Measurements from ENCODE around the gene SYNM. TPM values are rescaled to one million over a fixed set of nuclear protein-coding genes. Genes with fewer than 3 reads are reported as not detected.

Gene SYNM
- total and polyA plus RNA-seq, 5 experiments from 2014 or later, result 0.08 to 1.1 (median 0.82) TPM; not detected in 1

GRCh38 chr15:99087405-99087943 is 17.4 kb upstream of the SYNM start:
- Mint-ChIP-seq H3K27me3 (peaks cover 0 to 8% (median 0%) of the 10 kb centered on the region in 5 donors), H3K4me3 (no peak overlapping the region), H3K9me3 (peaks cover 0 to 5% (median 0%) of the 10 kb centered on the region in 9 donors), H3K4me1 (peaks cover 5 to 9% (median 6%) of the 10 kb centered on the region in 4 donors), H3K27ac (no peak overlapping the region), H3K36me3 (peaks cover 0 to 7% (median under 1%) of the 10 kb centered on the region in 3 donors)
- POLR2A ChIA-PET, result no interaction called here
- no peak for DNase-seq
- ATAC-seq, result no peak

- H3K9me3 Mint-ChIP-seq, result no peaks in the 10 kb centered on the region
- H3K4me1 Mint-ChIP-seq, result peaks cover 5 to 9% (median 6%) of the 10 kb centered on the region in 4 donors
- POLR2A ChIA-PET, result no interaction called here
- no peaks in the 10 kb centered on the region for H3K36me3 Mint-ChIP-seq
- H3K27ac Mint-ChIP-seq, result no peak overlapping the region
- H3K4me3 Mint-ChIP-seq, result no peak overlapping the region
- ATAC-seq (no peak), DNase-seq (peak in 1 of 10 donors; percentile 13)
- peaks cover 0 to 6% (median 0%) of the 10 kb centered on the region in 5 donors for H3K27me3 Mint-ChIP-seq
Measured at GRCh38 chr15:99090011-99090699, 14.7 kb upstream of the SYNM start.

- Mint-ChIP-seq H3K36me3 (no peaks in the 10 kb centered on the region), H3K4me3 (no peak overlapping the region), H3K27me3 (peaks cover 0 to 9% (median 0%) of the 10 kb centered on the region in 5 donors), H3K27ac (no peak overlapping the region), H3K9me3 (no peaks in the 10 kb centered on the region), H3K4me1 (peaks cover 5 to 9% (median 6%) of the 10 kb centered on the region in 4 donors)
- DNase-seq (no peak), ATAC-seq (no peak)
- POLR2A ChIA-PET, result no interaction called here
Measured at GRCh38 chr15:99090938-99091337, 13.9 kb upstream of the SYNM start.

GRCh38 chr15:99092554-99093172 is 12.2 kb upstream of the SYNM start:
- Mint-ChIP-seq H3K36me3 (no peaks in the 10 kb centered on the region), H3K27me3 (peaks cover 5 to 21% (median 8%) of the 10 kb centered on the region in 5 donors), H3K27ac (no peak overlapping the region), H3K4me3 (no peak overlapping the region), H3K9me3 (no peaks in the 10 kb centered on the region), H3K4me1 (peaks cover 5 to 9% (median 6%) of the 10 kb centered on the region in 4 donors)
- no peak for DNase-seq
- POLR2A ChIA-PET, result no interaction called here
- ATAC-seq, result no peak

- Mint-ChIP-seq H3K27me3 (peaks cover 10 to 43% (median 25%) of the 10 kb centered on the region in 5 donors), H3K4me1 (peaks cover under 1 to 4% (median 3%) of the 10 kb centered on the region in 4 donors), H3K36me3 (no peaks in the 10 kb centered on the region), H3K4me3 (no peak overlapping the region), H3K27ac (no peak overlapping the region), H3K9me3 (no peaks in the 10 kb centered on the region)
- POLR2A ChIA-PET, result no interaction called here
- DNase-seq, result no peak
- ATAC-seq, result no peak
Measured at GRCh38 chr15:99095626-99096025, 9.3 kb upstream of the SYNM start.

GRCh38 chr15:99096173-99096893 is 8.5 kb upstream of the SYNM start:
- DNase-seq, result peak in 1 of 10 donors; percentile 50
- H3K4me1 Mint-ChIP-seq, result peaks cover 1 to 6% (median 4%) of the 10 kb centered on the region in 4 donors
- no peaks in the 10 kb centered on the region for H3K36me3 Mint-ChIP-seq
- H3K27ac Mint-ChIP-seq, result no peak overlapping the region
- H3K9me3 Mint-ChIP-seq, result no peaks in the 10 kb centered on the region
- POLR2A ChIA-PET, result no interaction called here
- no peak overlapping the region for H3K4me3 Mint-ChIP-seq
- H3K27me3 Mint-ChIP-seq, result peaks cover 10 to 44% (median 25%) of the 10 kb centered on the region in 5 donors
- ATAC-seq, result no peak

GRCh38 chr15:99096894-99097426 is 7.9 kb upstream of the SYNM start:
- peaks cover 1 to 6% (median 4%) of the 10 kb centered on the region in 4 donors for H3K4me1 Mint-ChIP-seq
- DNase-seq (no peak), ATAC-seq (no peak)
- POLR2A ChIA-PET, result no interaction called here
- H3K27me3 Mint-ChIP-seq, result peaks cover 14 to 51% (median 29%) of the 10 kb centered on the region in 5 donors
- no peak overlapping the region for H3K4me3 Mint-ChIP-seq
- no peaks in the 10 kb centered on the region for H3K36me3 Mint-ChIP-seq
- no peaks in the 10 kb centered on the region for H3K9me3 Mint-ChIP-seq
- no peak overlapping the region for H3K27ac Mint-ChIP-seq

- POLR2A ChIA-PET, result no interaction called here
- ATAC-seq (no peak), DNase-seq (no peak)
- no peaks in the 10 kb centered on the region for H3K9me3 Mint-ChIP-seq
- H3K4me3 Mint-ChIP-seq, result no peak overlapping the region
- no peak overlapping the region for H3K27ac Mint-ChIP-seq
- no peaks in the 10 kb centered on the region for H3K36me3 Mint-ChIP-seq
- peaks cover 3 to 6% (median 4%) of the 10 kb centered on the region in 4 donors for H3K4me1 Mint-ChIP-seq
- H3K27me3 Mint-ChIP-seq, result peaks cover 18 to 58% (median 36%) of the 10 kb centered on the region in 5 donors
Measured at GRCh38 chr15:99097441-99098410, 7.2 kb upstream of the SYNM start.

- no peaks in the 10 kb centered on the region for H3K9me3 Mint-ChIP-seq
- no peaks in the 10 kb centered on the region for H3K36me3 Mint-ChIP-seq
- H3K4me1 Mint-ChIP-seq, result peaks cover 3 to 6% (median 4%) of the 10 kb centered on the region in 4 donors
- DNase-seq, result no peak
- no peak for ATAC-seq
- H3K4me3 Mint-ChIP-seq, result no peak overlapping the region
- peaks cover 21 to 65% (median 40%) of the 10 kb centered on the region in 5 donors for H3K27me3 Mint-ChIP-seq
- POLR2A ChIA-PET, result no interaction called here
- H3K27ac Mint-ChIP-seq, result no peak overlapping the region
Measured at GRCh38 chr15:99098426-99098825, 6.5 kb upstream of the SYNM start.

GRCh38 chr15:99098991-99099390 is 5.9 kb upstream of the SYNM start:
- DNase-seq, result no peak
- H3K4me3 Mint-ChIP-seq, result no peak overlapping the region

GRCh38 chr15:99099661-99100060 is 5.2 kb upstream of the SYNM start:
- H3K9me3 Mint-ChIP-seq, result no peaks in the 10 kb centered on the region
- H3K4me3 Mint-ChIP-seq, result no peak overlapping the region
- H3K27me3 Mint-ChIP-seq, result peaks cover 24 to 72% (median 43%) of the 10 kb centered on the region in 5 donors
- POLR2A ChIA-PET, result no interaction called here
- DNase-seq, result no peak
- no peak overlapping the region for H3K27ac Mint-ChIP-seq
- ATAC-seq, result no peak
- no peaks in the 10 kb centered on the region for H3K36me3 Mint-ChIP-seq
- H3K4me1 Mint-ChIP-seq, result peaks cover 4 to 6% (median 5%) of the 10 kb centered on the region in 4 donors

More at GRCh38 chr15:99098991-99099390, 5.9 kb upstream of the SYNM start:
- no peaks in the 10 kb centered on the region for H3K9me3 Mint-ChIP-seq
- no peaks in the 10 kb centered on the region for H3K36me3 Mint-ChIP-seq
- POLR2A ChIA-PET, result no interaction called here
- ATAC-seq, result no peak
- H3K4me1 Mint-ChIP-seq, result peaks cover 3 to 6% (median 4%) of the 10 kb centered on the region in 4 donors
- peaks cover 24 to 71% (median 43%) of the 10 kb centered on the region in 5 donors for H3K27me3 Mint-ChIP-seq
- no peak overlapping the region for H3K27ac Mint-ChIP-seq
